K562 (cell line): Measurements from ENCODE around the gene PSMC6. TPM values are rescaled to one million over a fixed set of nuclear protein-coding genes. Genes with fewer than 3 reads are reported as not detected.
A peak's percentile ranks its signal among the peaks of the same experiment; 100 is the strongest.

Experiments used
- ATAC-seq: fragments of 200-7000 bp; cut with Tn5 transposase; 3 replicates; pipeline ENCODE4 v1.9.1; 2020; ENCODE audit warnings: moderate library complexity
- BruUV-seq: library from RNA; stranded (reverse); fragments of 400-500 nt; replicated peaks from 2 replicates; lab custom pipeline; 2021; lab: Mats Ljungman, UMichigan
- CTCF ChIA-PET: fragments of 300-600 bp; formaldehyde crosslinking; extraction: SDS; loops from one replicate; lab custom pipeline; 2021; ENCODE audit warnings: low intra/inter-chr PET ratio; lab: Yijun Ruan, JAX
- POLR2A ChIA-PET: fragments of 300-600, 350-650 bp; sonication (Branson Sonifier 250); formaldehyde crosslinking; extraction: SDS; loops from one replicate; lab custom pipeline; 2021; ENCODE audit warnings: antibody characterized with exemption, inconsistent platforms; lab: Yijun Ruan, JAX
- DNase-seq, 4 experiments: peaks; one replicate each; pipeline versions ENCODE4 v3.0.0 to v3.0.0-alpha.2; 2011 to 2018; ENCODE audit warnings: low spot score in 3 of 4, mixed read lengths in 3 of 4; ENCODE audit errors: extremely low read depth in 1 of 4
- FAIRE-seq: peaks from 2 replicates; lab custom pipeline; 2011; peaks lifted over from hg19 to GRCh38; lab: Jason Lieb, UNC
- H2AFZ ChIP-seq: 2 replicates; pipeline ENCODE4 v1.6.0; 2011; ENCODE audit warnings: low read depth, low read length, control low read depth, inconsistent platforms
- H3K27ac ChIP-seq: fragments of 200-600 bp; 3 replicates; pipeline ENCODE4 v1.8.0; 2011; ENCODE audit warnings: low read depth, mild to moderate bottlenecking, control low read depth, inconsistent platforms, low read length, moderate library complexity, mixed read lengths; ENCODE audit errors: extremely low read depth
- H3K27me3 ChIP-seq, 2 experiments: fragments of 300-600 bp in 1 of 2; 2 replicates in 1 of 2; 3 replicates in 1 of 2; pipeline versions ENCODE4 v1.6.0 to v1.8.0; 2011; ENCODE audit warnings: inconsistent platforms in 2 of 2, low read length in 2 of 2, mild to moderate bottlenecking in 1 of 2, mixed read lengths in 1 of 2, moderate library complexity in 1 of 2; ENCODE audit not compliant: control insufficient read depth in 2 of 2, insufficient read depth in 2 of 2
- H3K36me3 ChIP-seq: fragments of 300-600 bp; 3 replicates; pipeline ENCODE4 v1.8.0; 2011; ENCODE audit warnings: mild to moderate bottlenecking, low read length, inconsistent platforms; ENCODE audit not compliant: control insufficient read depth, insufficient read depth
- H3K4me1 ChIP-seq, 2 experiments: fragments of 200-600 bp in 1 of 2; replicated peaks in 1 of 2; 2 replicates in 1 of 2; 3 replicates in 1 of 2; pipeline versions ENCODE4 v1.5.1 to v1.8.0; 2011; ENCODE audit warnings: inconsistent platforms in 2 of 2, low read length in 2 of 2, mild to moderate bottlenecking in 1 of 2, mixed read lengths in 1 of 2, moderate library complexity in 1 of 2; ENCODE audit not compliant: control insufficient read depth in 2 of 2, insufficient read depth in 2 of 2
- H3K4me2 ChIP-seq: 2 replicates; pipeline ENCODE4 v1.6.1; 2011; ENCODE audit warnings: low read length, control low read depth, inconsistent platforms, mixed read lengths; ENCODE audit not compliant: insufficient read depth
- H3K4me3 ChIP-seq: fragments of 200-600 bp; sonication (generic), shearing (Covaris generic); 2 replicates; pipeline ENCODE4 v1.5.1; 2016; ENCODE audit warnings: control low read depth, inconsistent platforms
- H3K79me2 ChIP-seq: fragments of 200-600 bp; 3 replicates; pipeline ENCODE4 v1.8.0; 2011; ENCODE audit warnings: low read length, inconsistent platforms; ENCODE audit not compliant: control insufficient read depth, insufficient read depth
- H3K9ac ChIP-seq, 2 experiments: 2 replicates each; pipeline versions ENCODE4 v1.6.0 to v1.6.1; 2011; ENCODE audit warnings: low read depth in 2 of 2, low read length in 2 of 2, control low read depth in 1 of 2, inconsistent platforms in 1 of 2, mild to moderate bottlenecking in 1 of 2, mixed read lengths in 1 of 2; ENCODE audit not compliant: insufficient read depth in 1 of 2
- H3K9me1 ChIP-seq: one replicate; pipeline ENCODE4 v1.6.0; 2011; ENCODE audit warnings: inconsistent platforms, mild to moderate bottlenecking, low read length, moderate library complexity; ENCODE audit not compliant: control insufficient read depth, insufficient read depth
- H3K9me3 ChIP-seq: replicated peaks from 2 replicates; pipeline ENCODE4 v1.5.1; 2011; ENCODE audit warnings: low read depth, low read length, inconsistent platforms; ENCODE audit not compliant: control insufficient read depth, insufficient read depth
- H4K20me1 ChIP-seq: replicated peaks from 2 replicates; pipeline ENCODE4 v1.6.1; 2011; ENCODE audit warnings: low read length, inconsistent platforms, mixed read lengths; ENCODE audit not compliant: control insufficient read depth, insufficient read depth
- ARNT ChIP-seq, 2 experiments: fragments of 450-650 bp; IDR thresholded peaks; 2 replicates each; pipeline ENCODE4 v1.6.1; 2016; ENCODE audit warnings: mild to moderate bottlenecking in 1 of 2
- HDAC3 ChIP-seq: fragments of 450-650 bp; IDR thresholded peaks from 2 replicates; pipeline ENCODE4 v1.6.1; 2018; ENCODE audit warnings: borderline replicate concordance, mild to moderate bottlenecking, moderate library complexity; ENCODE audit not compliant: partially characterized antibody
- TAF1 ChIP-seq: IDR thresholded peaks from 2 replicates; pipeline ENCODE4 v1.6.1; 2011; ENCODE audit warnings: mild to moderate bottlenecking, low read length, moderate library complexity; ENCODE audit not compliant: insufficient read depth, control insufficient read depth, severe bottlenecking; ENCODE audit errors: extremely low read depth
- ZNF830 ChIP-seq: fragments of 250-450 bp; sonication (Bioruptor Pico); IDR thresholded peaks from 2 replicates; pipeline ENCODE4 v1.5.0; 2021; ENCODE audit warnings: mild to moderate bottlenecking
- WGBS: fragments of 100-300 bp; shearing (Covaris generic); methylation state at CpG from one replicate; pipeline ENCODE4 v1.1.6; 2016; ENCODE audit warnings: low coverage, mixed read lengths; ENCODE audit not compliant: insufficient coverage; ENCODE audit errors: missing lambda C conversion rate; 5-methylcytosine and 5-hydroxymethylcytosine counted together
- in situ Hi-C: fragments of 300-500 bp; cut with MboI; formaldehyde crosslinking; loops from 4 replicates; pipeline ENCODE4 v1.15.0; 2018; ENCODE audit warnings: inconsistent platforms, mixed read lengths
- intact Hi-C: fragments of 100-400 bp; cut with micrococcal nuclease; formaldehyde crosslinking; loops from 2 replicates; pipeline ENCODE4 v1.14.2; 2022
- polyA plus RNA-seq, 8 experiments: library from polyadenylated mRNA; depleted of rRNA in 4 of 8; stranded (reverse) in 5 of 8; unstranded in 3 of 8; fragments of >200 nt; fragmentation: Nextera tagmentation in 2 of 8; fragmentation: Illumina TruSeq in 1 of 8; extraction: Ambion mirVana in 2 of 8; extraction: Trizol in 1 of 8; gene quantifications; 2 replicates each; pipeline versions ENCODE4 v1.2.1 to v1.2.3, GENCODE V29; 2011 to 2014; ENCODE audit warnings: inconsistent platforms in 1 of 8, missing spikeins in 1 of 8
- total RNA-seq, 7 experiments: library from RNA; depleted of rRNA in 6 of 7; stranded (reverse); fragments of >200 nt in 6 of 7; fragmentation: Illumina TruSeq in 2 of 7; extraction: Trizol in 2 of 7; gene quantifications; 2 replicates each; pipeline versions ENCODE4 v1.2.1 to v1.2.3, GENCODE V29; 2011 to 2021; ENCODE audit warnings: low replicate concordance in 1 of 7
- TF ChIP-seq, protein P1 (sequence below): sonication (generic); formaldehyde crosslinking; IDR thresholded peaks from 2 replicates; pipeline ENCODE4 v1.5.0; 2020; ENCODE audit warnings: missing genetic modification reagents

PSMC6 gene
- total and polyA plus RNA-seq, 9 of the 15 experiments (the other 6 are each of a cell fraction or from before 2014, with no cell fraction given): 91.4 to 224 (median 182) TPM

DNA sequence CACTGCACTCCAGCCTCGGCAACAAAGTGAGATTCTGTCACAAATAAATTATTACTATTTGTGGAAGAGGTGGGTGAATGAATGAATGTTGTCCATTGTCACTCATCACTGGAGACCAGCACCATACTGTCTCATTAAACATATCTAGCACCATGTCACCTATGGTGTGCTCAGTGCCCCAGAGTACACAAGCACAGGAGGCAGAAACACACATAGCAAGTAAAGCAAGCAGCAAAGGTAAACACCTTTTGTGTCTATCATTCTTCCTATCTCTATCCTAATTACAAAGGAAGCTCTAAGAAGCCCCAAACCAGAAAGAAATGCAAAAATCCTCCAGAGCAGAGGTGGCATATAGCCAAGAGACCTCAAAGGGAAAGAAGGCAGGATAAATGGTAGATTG lies 20.8 kb upstream of the PSMC6 start:
- no peak overlapping the region for H3K27ac ChIP-seq
- FAIRE-seq: no peak
- ChIA-PET POLR2A (interaction anchor here (0.6 to 1.2 kb wide), 2 partner anchors 74 to 453 kb away, joined by 3 to 4 read pairs; no protein-coding TSS in a partner anchor), CTCF (no interaction called here)
- no peak overlapping the region for H2AFZ ChIP-seq
- TF ChIP-seq TAF1: no peak
- TF ChIP-seq ZNF830: no peak
- no peak for TF ChIP-seq ARNT (IDR thresholded peaks at IDR 0.05)
- TF ChIP-seq, protein P1, sequence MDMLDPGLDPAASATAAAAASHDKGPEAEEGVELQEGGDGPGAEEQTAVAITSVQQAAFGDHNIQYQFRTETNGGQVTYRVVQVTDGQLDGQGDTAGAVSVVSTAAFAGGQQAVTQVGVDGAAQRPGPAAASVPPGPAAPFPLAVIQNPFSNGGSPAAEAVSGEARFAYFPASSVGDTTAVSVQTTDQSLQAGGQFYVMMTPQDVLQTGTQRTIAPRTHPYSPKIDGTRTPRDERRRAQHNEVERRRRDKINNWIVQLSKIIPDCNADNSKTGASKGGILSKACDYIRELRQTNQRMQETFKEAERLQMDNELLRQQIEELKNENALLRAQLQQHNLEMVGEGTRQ (CRISPR knock-in tag): no peak
- no peak for TF ChIP-seq HDAC3
- no peaks in the 10 kb centered on the region for H3K27me3 ChIP-seq
- BruUV-seq: no TSS peak
- H3K4me2 ChIP-seq: no peak overlapping the region
- H4K20me1 ChIP-seq: peaks cover 18% of the 10 kb centered on the region
- no peak overlapping the region for H3K4me3 ChIP-seq
- WGBS: 80% methylated on average over 1 of the region's 1 CpG
- no peak for DNase-seq
- peak; percentile 50 for ATAC-seq
- H3K9ac ChIP-seq: no peak overlapping the region
- peaks cover 0 to 11% of the 10 kb centered on the region in 2 experiments; a peak in 3 of 5 replicates for H3K4me1 ChIP-seq
- intact Hi-C loops (no loop called here), in situ Hi-C loops (no loop called here)
- H3K9me3 ChIP-seq: no peaks in the 10 kb centered on the region
- no peaks in the 10 kb centered on the region for H3K9me1 ChIP-seq
- H3K36me3 ChIP-seq: peaks cover 8% of the 10 kb centered on the region; the same call in 1 of the 3 replicates
- peaks cover 74% of the 10 kb centered on the region for H3K79me2 ChIP-seq
